HEK293 (cell line): ENCODE results near the gene SH3RF3.
A peak's percentile ranks its signal among the peaks of the same experiment; 100 is the strongest.

Experiments used
- CTCF ChIA-PET: fragments of 350-600 bp; formaldehyde crosslinking; extraction: SDS; loops from one replicate; lab custom pipeline; 2021; ENCODE audit warnings: antibody characterized with exemption; lab: Yijun Ruan, JAX
- POLR2A ChIA-PET: fragments of 300-600 bp; formaldehyde crosslinking; extraction: SDS; loops from one replicate; lab custom pipeline; 2020; ENCODE audit warnings: antibody characterized with exemption, inconsistent platforms; lab: Yijun Ruan, JAX
- H3K27ac ChIP-seq: fragments of 200-500 bp; sonication (Bioruptor generic); 2 replicates; pipeline ENCODE4 v1.5.1; 2014; ENCODE audit warnings: low read depth, low read length, control low read depth, inconsistent platforms; ENCODE audit errors: extremely low read depth
- H3K36me3 ChIP-seq, 2 experiments: fragments of 200-500 bp in 1 of 2; sonication (Bioruptor generic) in 1 of 2; 1 replicate in 1 of 2; 2 replicates in 1 of 2; pipeline ENCODE4 v1.5.1; 2014 to 2017; ENCODE audit warnings: inconsistent platforms in 2 of 2, low read length in 2 of 2; ENCODE audit not compliant: control insufficient read depth in 2 of 2, insufficient read depth in 1 of 2
- H3K4me1 ChIP-seq: fragments of 200-500 bp; sonication (Bioruptor generic); 2 replicates; pipeline ENCODE4 v1.5.1; 2014; ENCODE audit warnings: mild to moderate bottlenecking, low read length, inconsistent platforms; ENCODE audit not compliant: control insufficient read depth, insufficient read depth
- H3K4me3 ChIP-seq: 2 replicates; pipeline ENCODE4 v1.5.1; 2011; ENCODE audit warnings: low read depth, mild to moderate bottlenecking, control low read depth, low read length, moderate library complexity
- H3K9me3 ChIP-seq: fragments of 200-500 bp; sonication (Bioruptor generic); 2 replicates; pipeline ENCODE4 v1.5.1; 2014; ENCODE audit warnings: low read depth, low read length, inconsistent platforms; ENCODE audit not compliant: control insufficient read depth, insufficient read depth
- EGR2 ChIP-seq: fragments of 450-650 bp; formaldehyde crosslinking; IDR thresholded peaks from 2 replicates; pipeline ENCODE4 v1.5.1; 2016; ENCODE audit warnings: low read depth, missing biosample characterization, missing genetic modification characterization
- GLIS1 ChIP-seq: fragments of 450-650 bp; formaldehyde crosslinking; IDR thresholded peaks from 2 replicates; pipeline ENCODE4 v1.5.1; 2016; ENCODE audit warnings: missing biosample characterization, missing genetic modification characterization
- PRDM4 ChIP-seq: fragments of 450-650 bp; formaldehyde crosslinking; IDR thresholded peaks from 2 replicates; pipeline ENCODE4 v1.5.1; 2017; ENCODE audit warnings: missing biosample characterization, missing genetic modification characterization
- SP3 ChIP-seq: fragments of 450-650 bp; formaldehyde crosslinking; IDR thresholded peaks from 2 replicates; pipeline ENCODE4 v1.5.1; 2016; ENCODE audit warnings: missing biosample characterization, missing genetic modification characterization
- ZBTB6 ChIP-seq: fragments of 450-650 bp; formaldehyde crosslinking; IDR thresholded peaks from 2 replicates; pipeline ENCODE4 v1.5.1; 2017; ENCODE audit warnings: missing biosample characterization, missing genetic modification characterization
- ZNF426 ChIP-seq: fragments of 450-650 bp; formaldehyde crosslinking; IDR thresholded peaks from 2 replicates; pipeline ENCODE4 v1.5.1; 2017; ENCODE audit warnings: missing biosample characterization, missing genetic modification characterization, mild to moderate bottlenecking, inconsistent platforms, moderate library complexity
- ZNF677 ChIP-seq: fragments of 450-650 bp; IDR thresholded peaks from 2 replicates; pipeline ENCODE4 v1.5.0; 2018; ENCODE audit warnings: missing biosample characterization, mild to moderate bottlenecking, missing genetic modification characterization, moderate library complexity
- ZNF701 ChIP-seq: fragments of 450-650 bp; formaldehyde crosslinking; IDR thresholded peaks from 2 replicates; pipeline ENCODE4 v1.5.1; 2016; ENCODE audit warnings: missing biosample characterization, missing genetic modification characterization
- ZNF747 ChIP-seq: fragments of 450-650 bp; formaldehyde crosslinking; IDR thresholded peaks from 2 replicates; pipeline ENCODE4 v1.5.1; 2016; ENCODE audit warnings: missing biosample characterization, missing genetic modification characterization
- ZSCAN5A ChIP-seq: fragments of 450-650 bp; formaldehyde crosslinking; IDR thresholded peaks from 2 replicates; pipeline ENCODE4 v1.5.1; 2016; ENCODE audit warnings: missing biosample characterization, missing genetic modification characterization
- TF ChIP-seq, protein P1 (sequence below): fragments of 450-650 bp; formaldehyde crosslinking; IDR thresholded peaks from 2 replicates; pipeline ENCODE4 v1.5.1; 2016; ENCODE audit warnings: missing biosample characterization, missing genetic modification characterization

Gene SH3RF3

DNA sequence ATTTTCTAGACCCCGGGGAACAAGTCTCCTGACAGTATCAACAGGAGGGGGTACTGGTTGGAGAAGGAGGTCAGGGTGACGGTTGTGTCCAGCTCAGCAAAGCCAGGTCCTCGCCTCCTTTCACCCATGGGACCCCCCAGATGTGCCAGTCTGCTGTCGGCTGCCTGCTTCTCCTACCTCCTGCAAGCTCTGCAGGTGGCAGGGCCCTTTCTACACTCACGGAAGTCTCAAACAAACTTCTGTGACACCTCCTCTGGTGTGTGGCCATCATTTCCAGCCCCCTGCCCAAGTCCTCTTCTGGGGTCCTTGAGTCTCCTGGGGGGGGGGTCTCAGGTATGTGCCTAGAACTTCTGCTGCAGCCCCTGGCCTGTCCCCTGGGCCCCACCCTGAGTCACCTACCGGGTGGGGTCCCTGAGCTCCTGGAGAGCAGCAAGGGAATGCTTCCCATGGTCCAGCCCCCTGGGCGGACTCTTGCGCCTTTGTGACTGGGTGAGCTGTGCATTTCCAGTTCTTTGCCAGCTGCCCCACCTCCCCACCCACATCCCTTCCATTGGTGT lies 12.8 kb downstream of the SH3RF3 start:
- peaks cover 4% of the 10 kb centered on the region for H3K4me1 ChIP-seq
- no peak overlapping the region for H3K4me3 ChIP-seq
- H3K9me3 ChIP-seq, result no peaks in the 10 kb centered on the region
- CTCF ChIA-PET, result interaction anchor here (0.6 to 0.7 kb wide), 2 partner anchors 138 to 368 kb away, joined by 3 read pairs; no protein-coding TSS in a partner anchor
- H3K36me3 ChIP-seq, result no peaks in the 10 kb centered on the region
- TF ChIP-seq EGR2 (tag by site-specific recombination) (no peak), GLIS1 (tag by site-specific recombination) (peak; percentile 77), ZNF701 (no peak)
- TF ChIP-seq, all 188 proteins: peak for 1
- POLR2A ChIA-PET, result no interaction called here
- H3K27ac ChIP-seq, result no peak overlapping the region

DNA sequence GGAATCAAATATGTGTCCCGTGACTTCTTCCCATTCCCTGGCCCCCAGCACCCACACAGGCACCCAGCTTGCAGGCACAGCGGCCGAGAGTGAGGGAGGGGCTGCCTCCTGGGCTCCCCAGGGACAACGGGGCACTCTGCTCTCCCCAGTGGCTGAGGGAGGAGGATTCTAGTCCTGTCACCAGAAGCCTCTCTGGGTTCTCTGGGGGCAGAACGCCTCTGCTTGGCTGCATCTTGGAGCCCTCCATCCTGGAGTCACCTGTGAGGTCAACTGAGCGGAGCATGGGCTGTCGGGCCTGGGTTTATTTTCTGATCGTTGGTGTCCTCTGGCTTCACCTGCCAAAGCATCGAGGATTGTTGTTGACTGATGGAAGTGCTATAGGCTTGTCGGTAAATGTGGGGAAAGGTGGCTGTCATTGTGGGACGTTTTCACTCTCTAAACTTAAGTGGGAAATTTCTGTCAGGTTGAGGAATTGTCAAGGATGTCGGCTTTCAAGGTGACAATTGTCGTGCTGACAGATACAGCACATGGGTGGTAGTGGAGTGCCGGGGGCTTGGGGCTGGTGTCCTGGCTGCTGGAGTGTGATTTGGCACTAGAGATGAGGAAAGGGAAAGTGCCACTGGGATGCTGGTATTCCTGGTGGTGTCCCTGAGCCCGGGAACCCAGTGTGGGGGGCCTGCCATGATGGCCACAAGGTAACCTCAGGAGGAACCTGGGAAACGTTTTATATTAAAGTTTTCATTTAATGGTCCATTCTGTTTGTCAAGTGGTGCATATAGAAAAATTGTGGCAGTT lies 13.6 kb downstream of the SH3RF3 start:
- no peak overlapping the region for H3K4me3 ChIP-seq
- TF ChIP-seq ZNF677 (no peak), ZSCAN5A (tag by site-specific recombination) (no peak), ZBTB6 (tag by site-specific recombination) (no peak), PRDM4 (tag by site-specific recombination) (no peak), ZNF747 (tag by site-specific recombination) (no peak), ZNF426 (no peak), SP3 (no peak)
- TF ChIP-seq, protein P1, sequence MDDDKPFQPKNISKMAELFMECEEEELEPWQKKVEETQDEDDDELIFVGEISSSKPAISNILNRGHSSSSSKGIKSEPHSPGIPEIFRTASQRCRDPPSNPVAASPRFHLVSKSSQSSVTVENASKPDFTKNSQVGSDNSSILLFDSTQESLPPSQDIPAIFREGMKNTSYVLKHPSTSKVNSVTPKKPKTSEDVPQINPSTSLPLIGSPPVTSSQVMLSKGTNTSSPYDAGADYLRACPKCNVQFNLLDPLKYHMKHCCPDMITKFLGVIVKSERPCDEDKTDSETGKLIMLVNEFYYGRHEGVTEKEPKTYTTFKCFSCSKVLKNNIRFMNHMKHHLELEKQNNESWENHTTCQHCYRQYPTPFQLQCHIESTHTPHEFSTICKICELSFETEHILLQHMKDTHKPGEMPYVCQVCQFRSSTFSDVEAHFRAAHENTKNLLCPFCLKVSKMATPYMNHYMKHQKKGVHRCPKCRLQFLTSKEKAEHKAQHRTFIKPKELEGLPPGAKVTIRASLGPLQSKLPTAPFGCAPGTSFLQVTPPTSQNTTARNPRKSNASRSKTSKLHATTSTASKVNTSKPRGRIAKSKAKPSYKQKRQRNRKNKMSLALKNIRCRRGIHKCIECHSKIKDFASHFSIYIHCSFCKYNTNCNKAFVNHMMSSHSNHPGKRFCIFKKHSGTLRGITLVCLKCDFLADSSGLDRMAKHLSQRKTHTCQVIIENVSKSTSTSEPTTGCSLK (tag by site-specific recombination), result no peak

More for the DNA sequence above, 13.6 kb downstream of the SH3RF3 start:
- no peaks in the 10 kb centered on the region for H3K36me3 ChIP-seq
- ChIA-PET CTCF (no interaction called here), POLR2A (no interaction called here)
- no peaks in the 10 kb centered on the region for H3K9me3 ChIP-seq
- H3K27ac ChIP-seq, result no peak overlapping the region
- H3K4me1 ChIP-seq, result no peaks in the 10 kb centered on the region; the same call in 1 of the 2 replicates
